ES-I3 (cell line): ENCODE data around the gene IRF8.
"Not testable (repeated sequence)": the region's sequence is repeated elsewhere in the genome, so short reads cannot be mapped to it uniquely, and the experiment has no call there.

ENCODE experiments used
- H3K36me3 ChIP-seq: 2 replicates; pipeline ENCODE4 v1.6.1; 2013; ENCODE audit warnings: mild to moderate bottlenecking, low read length, control low read depth, moderate library complexity; ENCODE audit not compliant: insufficient read depth
- H3K4me1 ChIP-seq: 2 replicates; pipeline ENCODE4 v1.6.1; 2013; ENCODE audit warnings: mild to moderate bottlenecking, control low read depth, low read length; ENCODE audit not compliant: insufficient read depth
- H3K9ac ChIP-seq: 2 replicates; pipeline ENCODE4 v1.6.1; 2013; ENCODE audit warnings: low read depth, mild to moderate bottlenecking, low read length, moderate library complexity
- H3K9me3 ChIP-seq: 2 replicates; pipeline ENCODE4 v1.6.1; 2013; ENCODE audit warnings: mild to moderate bottlenecking, low read length, moderate library complexity; ENCODE audit not compliant: control insufficient read depth, insufficient read depth

Gene IRF8

GRCh38 chr16:85892760-85893159 lies 6.2 kb upstream of the IRF8 start:
- H3K36me3 ChIP-seq: no peaks in the 10 kb centered on the region
- H3K9me3 ChIP-seq: no peaks in the 10 kb centered on the region
- H3K9ac ChIP-seq: no peak overlapping the region
- peaks cover 12% of the 10 kb centered on the region for H3K4me1 ChIP-seq

DNA sequence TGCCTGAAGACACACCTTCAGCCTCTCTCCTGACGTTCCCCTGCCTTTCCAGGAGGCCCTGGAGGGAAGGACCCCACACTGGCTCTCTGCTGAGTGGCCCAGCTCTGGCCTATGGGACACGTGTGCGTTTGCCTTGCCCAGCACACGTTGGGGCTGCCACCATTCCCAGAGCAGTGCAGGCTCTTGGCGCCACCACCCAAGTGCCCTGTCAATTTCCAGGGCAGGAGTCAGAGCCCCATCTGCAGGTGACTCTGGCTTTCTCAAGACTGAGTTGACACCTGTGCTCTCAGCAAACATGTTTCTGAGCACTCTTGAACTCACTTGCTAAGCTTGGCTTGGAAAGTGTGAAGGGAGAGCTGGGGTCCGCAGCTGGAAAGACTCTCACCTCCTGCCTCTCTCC lies 4.7 kb upstream of the IRF8 start:
- H3K9ac ChIP-seq: no peak overlapping the region
- no peaks in the 10 kb centered on the region for H3K9me3 ChIP-seq
- no peaks in the 10 kb centered on the region for H3K36me3 ChIP-seq
- H3K4me1 ChIP-seq: peaks cover 7% of the 10 kb centered on the region

DNA sequence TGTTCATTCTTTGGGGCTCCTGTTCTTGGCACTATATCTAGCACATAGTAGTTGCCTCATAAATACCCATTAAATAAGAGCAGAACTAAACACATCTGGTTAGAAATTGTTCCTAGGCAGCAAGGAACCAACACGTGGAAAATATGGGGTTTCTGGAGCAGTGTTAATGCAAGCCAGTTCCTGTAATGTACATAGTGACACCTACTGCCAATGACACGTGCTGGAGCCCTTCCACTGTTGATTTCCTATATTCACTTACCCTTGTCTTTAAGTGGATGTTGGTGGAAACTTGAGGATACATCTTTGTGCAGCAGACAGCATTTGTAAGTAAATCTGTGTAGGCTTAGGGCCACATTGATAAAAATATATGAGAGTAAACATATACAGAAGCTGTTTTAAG lies 1.6 kb upstream of the IRF8 start:
- Histone ChIP-seq H3K4me1 (no peaks in the 10 kb centered on the region; the same call in 1 of the 2 replicates), H3K9me3 (no peaks in the 10 kb centered on the region)

DNA sequence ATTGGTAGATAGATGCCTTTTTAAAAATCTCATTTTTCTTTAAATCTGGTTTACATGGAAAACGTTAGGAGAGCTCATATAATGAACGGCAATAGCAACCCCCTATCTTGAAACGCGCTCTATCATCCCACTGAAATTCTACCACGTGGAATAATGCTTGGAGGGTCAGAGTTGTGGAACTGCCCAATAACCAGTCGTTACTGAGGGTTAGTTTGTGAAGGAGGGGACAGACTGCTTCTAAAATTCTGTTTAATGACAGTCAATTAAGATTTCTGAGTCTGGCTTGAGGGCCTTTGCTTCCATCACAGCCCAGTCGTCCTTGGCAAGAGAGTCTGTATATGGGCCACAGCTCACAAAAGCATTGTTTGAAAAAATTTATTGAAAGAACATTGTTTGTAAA lies 482 bp downstream of the IRF8 start:
- no peaks in the 10 kb centered on the region for H3K36me3 ChIP-seq
- H3K9me3 ChIP-seq: no peaks in the 10 kb centered on the region
- H3K4me1 ChIP-seq: no peaks in the 10 kb centered on the region
- H3K9ac ChIP-seq: peak overlapping the region; percentile 74

More for the DNA sequence above, 1.6 kb upstream of the IRF8 start:
- Histone ChIP-seq H3K9ac (no peak overlapping the region), H3K36me3 (no peaks in the 10 kb centered on the region)

- no peak overlapping the region for H3K9ac ChIP-seq
- no peaks in the 10 kb centered on the region for H3K9me3 ChIP-seq
- H3K4me1 ChIP-seq: no peaks in the 10 kb centered on the region
- H3K36me3 ChIP-seq: no peaks in the 10 kb centered on the region
Observed at GRCh38 chr16:85900027-85900792, 1.2 kb downstream of the IRF8 start.

- Histone ChIP-seq H3K36me3 (no peaks in the 10 kb centered on the region), H3K9ac (no peak overlapping the region), H3K4me1 (no peaks in the 10 kb centered on the region), H3K9me3 (no peaks in the 10 kb centered on the region)
Observed at GRCh38 chr16:85901110-85901509, 2.1 kb downstream of the IRF8 start.

GRCh38 chr16:85901773-85902365 lies 2.9 kb downstream of the IRF8 start:
- Histone ChIP-seq H3K9me3 (no peaks in the 10 kb centered on the region), H3K36me3 (no peaks in the 10 kb centered on the region), H3K9ac (no peak overlapping the region), H3K4me1 (no peaks in the 10 kb centered on the region)

DNA sequence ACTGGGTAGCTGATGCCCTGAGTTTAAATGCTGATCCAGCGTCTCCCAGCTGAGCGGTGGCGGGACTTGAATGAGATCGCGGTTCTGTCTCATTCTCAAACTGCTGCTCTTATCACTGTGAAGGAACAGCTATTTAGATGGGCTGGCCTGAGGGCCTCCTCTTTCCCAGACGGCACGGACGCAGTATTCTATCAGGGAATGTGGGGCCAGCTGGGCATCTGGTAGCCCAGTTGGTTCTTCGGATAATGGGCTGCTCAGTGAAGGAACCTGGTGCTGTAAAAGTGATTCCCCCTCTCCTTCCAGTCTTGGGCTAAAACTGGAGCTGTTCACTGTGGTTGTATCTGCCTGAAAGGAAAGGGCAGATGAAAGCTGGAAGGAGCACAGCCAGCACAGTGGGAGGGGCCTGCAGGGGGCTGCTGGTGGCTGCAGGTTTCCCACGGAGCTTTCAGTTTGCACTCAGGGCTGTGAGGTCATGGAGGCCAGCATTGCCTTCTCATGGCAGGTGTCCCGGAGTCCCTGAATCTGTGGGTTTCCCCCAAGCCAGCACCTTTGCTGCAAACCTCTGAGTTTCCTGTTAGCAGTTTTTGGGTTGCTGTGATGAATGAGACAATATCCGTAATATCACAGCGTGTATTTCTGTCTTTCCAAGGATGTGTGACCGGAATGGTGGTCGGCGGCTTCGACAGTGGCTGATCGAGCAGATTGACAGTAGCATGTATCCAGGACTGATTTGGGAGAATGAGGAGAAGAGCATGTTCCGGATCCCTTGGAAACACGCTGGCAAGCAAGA lies 3.6 kb downstream of the IRF8 start:
- Histone ChIP-seq H3K4me1 (no peaks in the 10 kb centered on the region), H3K9ac (no peak overlapping the region), H3K9me3 (no peaks in the 10 kb centered on the region), H3K36me3 (no peaks in the 10 kb centered on the region)

DNA sequence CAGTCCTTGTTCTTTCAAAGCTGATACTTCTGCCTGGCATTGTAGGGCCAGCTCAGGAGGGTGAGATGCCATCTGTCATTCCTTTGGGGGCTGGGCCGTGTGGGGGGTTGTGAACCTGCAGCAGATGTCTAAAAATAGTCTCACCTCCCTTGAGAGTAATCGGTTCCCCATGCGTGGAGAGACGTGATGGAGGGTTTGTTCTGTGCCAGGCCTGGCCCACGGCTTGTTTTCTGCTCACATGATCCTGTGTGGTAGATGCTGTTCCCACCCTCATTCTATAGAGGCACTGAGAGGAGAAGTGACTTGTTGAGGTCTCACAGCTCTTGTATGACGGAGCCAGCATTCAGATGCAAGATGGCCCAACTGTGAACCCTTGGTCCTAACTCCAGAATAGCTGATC lies 4.6 kb downstream of the IRF8 start:
- Histone ChIP-seq H3K9me3 (no peaks in the 10 kb centered on the region), H3K4me1 (no peaks in the 10 kb centered on the region), H3K36me3 (no peaks in the 10 kb centered on the region), H3K9ac (no peak overlapping the region)

GRCh38 chr16:85905110-85906095 lies 6.4 kb downstream of the IRF8 start:
- no peaks in the 10 kb centered on the region for H3K36me3 ChIP-seq
- H3K4me1 ChIP-seq: no peaks in the 10 kb centered on the region
- no peaks in the 10 kb centered on the region for H3K9me3 ChIP-seq
- H3K9ac ChIP-seq: no peak overlapping the region

DNA sequence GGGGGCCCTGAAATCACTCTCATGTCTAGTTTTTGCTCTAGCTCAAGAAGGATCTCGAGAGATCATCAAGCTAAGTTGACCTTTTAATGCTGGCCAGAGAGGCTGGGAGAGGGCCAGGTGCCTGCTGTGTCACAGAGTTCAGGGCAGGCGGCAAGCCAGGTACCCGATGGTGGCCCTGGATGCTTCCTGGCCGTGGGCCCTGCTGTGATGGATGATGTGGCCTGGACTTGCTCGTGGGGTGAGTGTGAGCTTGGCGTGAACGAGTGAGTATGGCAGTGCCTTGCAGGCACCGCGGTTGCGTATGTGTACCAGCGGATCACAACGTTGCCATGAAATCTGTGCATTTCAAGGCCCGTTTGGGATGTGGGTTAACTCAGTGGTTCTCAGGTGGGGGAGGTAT lies 7.4 kb downstream of the IRF8 start:
- no peaks in the 10 kb centered on the region for H3K4me1 ChIP-seq
- no peak overlapping the region for H3K9ac ChIP-seq

DNA sequence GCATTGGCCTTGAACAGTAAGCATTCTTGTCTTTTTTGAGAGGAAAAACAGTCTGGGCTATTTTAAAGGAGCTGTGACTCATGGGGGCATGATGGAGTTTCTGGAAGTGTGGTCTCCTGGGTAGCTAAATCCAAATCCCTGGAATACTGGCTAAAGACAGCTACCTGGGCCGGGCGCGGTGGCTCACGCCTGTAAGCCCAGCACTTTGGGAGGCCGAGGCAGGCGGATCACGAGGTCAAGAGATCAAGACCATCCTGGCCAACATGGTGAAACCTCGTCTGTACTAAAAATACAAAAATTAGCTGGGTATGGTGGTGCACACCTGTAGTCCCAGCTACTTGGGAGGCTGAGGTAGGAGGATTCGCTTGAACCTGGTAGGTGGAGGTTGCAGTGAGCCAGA lies 8.3 kb downstream of the IRF8 start:
- H3K9ac ChIP-seq, H3K9me3 ChIP-seq, H3K4me1 ChIP-seq, H3K36me3 ChIP-seq: not testable (repeated sequence)

More for the DNA sequence above, 7.4 kb downstream of the IRF8 start:
- Histone ChIP-seq H3K36me3 (no peaks in the 10 kb centered on the region), H3K9me3 (no peaks in the 10 kb centered on the region)

DNA sequence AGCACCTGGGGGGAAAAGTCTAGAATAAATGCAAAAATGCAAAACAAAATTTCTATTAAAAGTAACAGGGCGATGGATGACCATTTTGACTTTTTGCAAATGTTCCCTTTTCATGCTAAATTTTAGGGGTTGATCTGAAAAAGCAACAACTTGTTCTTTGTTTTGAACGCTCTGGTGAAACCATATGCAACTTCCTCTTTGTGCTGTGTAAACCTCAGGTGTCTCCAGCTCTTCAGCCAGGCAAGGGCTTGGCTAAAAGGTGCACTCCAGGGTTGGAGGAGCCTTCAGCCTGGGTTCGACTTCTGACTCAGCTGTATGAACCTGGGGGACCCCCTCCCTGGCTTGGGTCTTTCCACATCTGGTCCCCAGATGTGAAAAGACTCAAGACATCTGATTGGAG lies 9.5 kb downstream of the IRF8 start:
- Histone ChIP-seq H3K9ac (no peak overlapping the region), H3K9me3 (no peaks in the 10 kb centered on the region), H3K4me1 (no peaks in the 10 kb centered on the region), H3K36me3 (no peaks in the 10 kb centered on the region)
